Left lung (tissue), 10 donors: ENCODE data around the gene HIP1. TPM values are rescaled to one million over a fixed set of nuclear protein-coding genes. Genes with fewer than 3 reads are reported as not detected.
A peak's percentile ranks its signal among the peaks of the same experiment; 100 is the strongest.
"Not testable (repeated sequence)": the region's sequence is repeated elsewhere in the genome, so short reads cannot be mapped to it uniquely, and the experiment has no call there.

ENCODE experiments used
- ATAC-seq: fragments of 200-7000 bp; cut with Tn5 transposase; one replicate; pipeline ENCODE4 v1.9.1; 2020; ENCODE audit warnings: moderate library complexity
- DNase-seq, 4 donors: peaks; one replicate each; pipeline ENCODE4 v3.0.0-alpha.2; 2013 to 2020
- H3K27ac ChIP-seq, 2 donors: fragments of 200-600 bp; sonication (generic) in 1 of 2; one replicate each; pipeline versions ENCODE4 v1.5.0 to v1.8.0; 2020 to 2021
- H3K27me3 ChIP-seq, 2 donors: fragments of 200-600 bp; sonication (generic) in 1 of 2; one replicate each; pipeline versions ENCODE4 v1.5.0 to v1.8.0; 2020 to 2021
- H3K36me3 ChIP-seq, 2 donors: fragments of 200-600 bp; sonication (generic) in 1 of 2; one replicate each; pipeline versions ENCODE4 v1.5.0 to v1.8.0; 2020 to 2021
- H3K4me1 ChIP-seq, 2 donors: fragments of 200-600 bp; one replicate each; pipeline ENCODE4 v1.8.0; 2021
- H3K4me3 ChIP-seq, 2 donors: fragments of 200-600 bp; sonication (generic) in 1 of 2; one replicate each; pipeline versions ENCODE4 v1.5.0 to v1.8.0; 2020 to 2021; ENCODE audit warnings: mild to moderate bottlenecking in 1 of 2
- H3K9me3 ChIP-seq, 2 donors: fragments of 200-600 bp; sonication (generic) in 1 of 2; one replicate each; pipeline versions ENCODE4 v1.5.0 to v1.8.0; 2020 to 2021
- intact Hi-C, 2 donors: fragments of 100-400 bp; cut with DNase I; formaldehyde crosslinking; loops; one replicate each; pipeline versions ENCODE4 v1.11.2 to v1.14.2; 2022
- polyA plus RNA-seq, 6 donors: library from polyadenylated mRNA; unstranded; fragments of 120-200 nt; gene quantifications; one replicate each; pipeline ENCODE4 v1.2.1, GENCODE V29; 2013; ENCODE audit not compliant: insufficient read length in 6 of 6
- total RNA-seq, 2 donors: library from RNA; stranded (reverse); fragmentation: NEBNext Ultra II Directional; extraction: Animal tissue kit (Norgen Biotek cat#: 25700); gene quantifications; one replicate each; pipeline ENCODE4 v1.2.1, GENCODE V29; 2021
- TF ChIP-seq, protein P1 (sequence below), 2 donors: fragments of 200-600 bp; sonication (generic) in 1 of 2; IDR thresholded peaks; one replicate each; pipeline versions ENCODE4 v1.5.0 to v1.8.0; 2021; ENCODE audit warnings: antibody characterized with exemption in 2 of 2
- donor health status: DM: no; HTN: yes; CAD: no.
- donor health status: DM: no; HTN: no; CAD: no.

HIP1 gene
- total and polyA plus RNA-seq, 8 donors = 41.9 to 84.2 (median 46.0) TPM

DNA sequence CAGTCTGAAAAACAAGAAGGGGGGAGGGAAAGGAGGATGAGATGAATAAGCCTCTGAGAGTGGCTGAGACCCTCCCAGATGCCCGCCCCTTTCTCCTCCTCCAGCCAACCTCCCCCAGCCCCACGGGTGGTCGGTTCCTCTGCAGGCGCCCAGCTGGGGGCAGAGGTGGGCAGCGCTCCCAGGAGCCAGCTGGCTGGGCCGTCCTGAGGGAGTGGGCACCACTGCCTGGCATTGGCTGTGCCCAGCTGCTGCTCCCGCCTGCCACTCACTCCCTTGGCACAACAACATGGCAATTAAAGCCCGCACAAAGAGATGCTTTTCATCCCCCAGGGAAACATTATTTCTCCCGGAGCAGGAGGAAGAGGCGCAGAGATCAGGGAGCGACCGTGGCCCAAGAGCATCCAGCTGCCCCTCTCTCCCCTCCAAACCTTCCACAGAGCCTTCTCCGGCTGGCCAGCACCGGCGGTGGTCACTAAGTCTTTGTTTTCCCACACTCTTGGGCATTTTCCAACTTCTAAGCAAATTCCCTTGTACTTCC lies 139.4 kb downstream of the HIP1 start:
- DNase-seq (peak in 1 of 4 donors; percentile 62), ATAC-seq (peak; percentile 25)
- TF ChIP-seq, protein P1, sequence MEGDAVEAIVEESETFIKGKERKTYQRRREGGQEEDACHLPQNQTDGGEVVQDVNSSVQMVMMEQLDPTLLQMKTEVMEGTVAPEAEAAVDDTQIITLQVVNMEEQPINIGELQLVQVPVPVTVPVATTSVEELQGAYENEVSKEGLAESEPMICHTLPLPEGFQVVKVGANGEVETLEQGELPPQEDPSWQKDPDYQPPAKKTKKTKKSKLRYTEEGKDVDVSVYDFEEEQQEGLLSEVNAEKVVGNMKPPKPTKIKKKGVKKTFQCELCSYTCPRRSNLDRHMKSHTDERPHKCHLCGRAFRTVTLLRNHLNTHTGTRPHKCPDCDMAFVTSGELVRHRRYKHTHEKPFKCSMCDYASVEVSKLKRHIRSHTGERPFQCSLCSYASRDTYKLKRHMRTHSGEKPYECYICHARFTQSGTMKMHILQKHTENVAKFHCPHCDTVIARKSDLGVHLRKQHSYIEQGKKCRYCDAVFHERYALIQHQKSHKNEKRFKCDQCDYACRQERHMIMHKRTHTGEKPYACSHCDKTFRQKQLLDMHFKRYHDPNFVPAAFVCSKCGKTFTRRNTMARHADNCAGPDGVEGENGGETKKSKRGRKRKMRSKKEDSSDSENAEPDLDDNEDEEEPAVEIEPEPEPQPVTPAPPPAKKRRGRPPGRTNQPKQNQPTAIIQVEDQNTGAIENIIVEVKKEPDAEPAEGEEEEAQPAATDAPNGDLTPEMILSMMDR (IDR thresholded peaks at IDR 0.05) = no peak
- Histone ChIP-seq H3K27ac (peak overlapping the region; percentile 35 to 53), H3K27me3 (no peaks in the 10 kb centered on the region), H3K9me3 (no peaks in the 10 kb centered on the region), H3K36me3 (peaks cover 0 to 33% of the 10 kb centered on the region in 2 donors), H3K4me1 (peaks cover 4 to 11% of the 10 kb centered on the region in 2 donors), H3K4me3 (no peak overlapping the region)
- intact Hi-C loops = no loop called here

DNA sequence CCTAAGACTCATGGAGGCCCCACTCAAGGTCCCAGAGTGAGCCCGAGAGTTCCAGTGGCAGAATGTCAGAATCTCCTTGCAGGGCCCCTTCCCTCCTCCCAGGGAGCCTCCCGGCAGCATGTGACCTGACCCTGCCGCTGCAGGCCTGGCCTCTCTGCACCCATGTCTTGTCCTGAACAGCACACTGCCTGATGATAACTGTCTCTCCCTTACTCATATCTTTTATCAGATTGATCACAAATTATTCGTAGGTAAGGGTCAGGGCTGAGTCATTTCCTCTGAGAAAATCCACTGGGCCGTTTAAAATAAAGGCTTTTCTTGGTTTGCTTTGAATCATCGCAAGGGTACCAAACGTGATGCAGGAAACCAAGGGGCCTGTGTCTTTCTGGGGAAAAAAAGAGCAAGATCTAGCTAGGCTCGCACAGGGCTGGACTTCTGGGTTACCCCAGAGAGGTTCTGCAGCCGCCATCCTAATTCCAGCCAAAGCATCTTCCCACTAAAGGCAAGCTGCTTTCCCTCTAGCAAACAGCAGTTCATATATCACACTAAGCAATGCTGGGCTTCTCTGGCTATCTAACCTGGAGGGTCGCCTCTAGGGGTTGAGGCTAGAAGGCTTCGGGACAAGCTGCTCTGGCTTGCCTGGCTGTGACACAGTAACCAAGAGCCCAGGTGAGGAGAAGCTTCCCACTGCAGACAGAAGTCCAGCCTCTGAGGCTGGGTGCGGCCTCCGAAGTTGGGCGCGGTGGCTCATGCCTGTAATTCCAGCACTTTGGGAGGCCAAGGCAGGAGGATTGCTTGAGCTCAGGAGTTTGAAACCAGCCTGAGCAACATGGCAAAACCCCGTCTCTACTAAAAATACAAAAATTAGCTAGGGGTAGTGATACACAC lies 141.8 kb downstream of the HIP1 start:
- intact Hi-C loops = no loop called here
- ATAC-seq (no peak), DNase-seq (no peak)
- Histone ChIP-seq H3K27ac (no peak overlapping the region), H3K36me3 (peaks cover 0 to 53% of the 10 kb centered on the region in 2 donors), H3K4me3 (no peak overlapping the region), H3K4me1 (peaks cover 0 to 4% of the 10 kb centered on the region in 2 donors), H3K9me3 (no peaks in the 10 kb centered on the region), H3K27me3 (no peaks in the 10 kb centered on the region)
- TF ChIP-seq, protein P1 (IDR thresholded peaks at IDR 0.05) = no peak

DNA sequence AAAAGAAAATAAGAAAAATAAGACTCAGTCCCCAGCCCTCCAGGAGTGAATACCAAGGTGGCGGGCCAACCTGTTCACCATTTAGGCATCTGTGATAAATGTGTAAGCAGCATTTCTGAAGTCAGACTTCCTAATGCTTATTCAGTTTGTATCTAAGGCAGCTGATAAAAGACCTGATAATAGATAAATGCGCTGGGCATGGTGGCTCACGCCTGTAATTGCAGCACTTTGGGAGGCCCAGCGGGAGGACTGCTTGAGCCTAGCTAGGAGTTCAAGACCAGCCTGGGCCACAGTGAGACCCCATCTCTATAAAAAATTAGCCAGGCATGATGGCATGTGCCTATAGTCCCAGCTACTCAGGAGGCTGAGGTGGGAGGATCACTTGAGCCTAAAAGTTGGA lies 143.0 kb downstream of the HIP1 start:
- no peak for ATAC-seq
- Histone ChIP-seq H3K9me3 (no peaks in the 10 kb centered on the region), H3K4me1 (peaks cover 0 to 4% of the 10 kb centered on the region in 2 donors), H3K27me3 (no peaks in the 10 kb centered on the region), H3K27ac (no peak overlapping the region), H3K4me3 (no peak overlapping the region), H3K36me3 (peaks cover 0 to 65% of the 10 kb centered on the region in 2 donors)
- TF ChIP-seq, protein P1 (IDR thresholded peaks at IDR 0.05) = no peak
- no peak for DNase-seq
- intact Hi-C loops = no loop called here

DNA sequence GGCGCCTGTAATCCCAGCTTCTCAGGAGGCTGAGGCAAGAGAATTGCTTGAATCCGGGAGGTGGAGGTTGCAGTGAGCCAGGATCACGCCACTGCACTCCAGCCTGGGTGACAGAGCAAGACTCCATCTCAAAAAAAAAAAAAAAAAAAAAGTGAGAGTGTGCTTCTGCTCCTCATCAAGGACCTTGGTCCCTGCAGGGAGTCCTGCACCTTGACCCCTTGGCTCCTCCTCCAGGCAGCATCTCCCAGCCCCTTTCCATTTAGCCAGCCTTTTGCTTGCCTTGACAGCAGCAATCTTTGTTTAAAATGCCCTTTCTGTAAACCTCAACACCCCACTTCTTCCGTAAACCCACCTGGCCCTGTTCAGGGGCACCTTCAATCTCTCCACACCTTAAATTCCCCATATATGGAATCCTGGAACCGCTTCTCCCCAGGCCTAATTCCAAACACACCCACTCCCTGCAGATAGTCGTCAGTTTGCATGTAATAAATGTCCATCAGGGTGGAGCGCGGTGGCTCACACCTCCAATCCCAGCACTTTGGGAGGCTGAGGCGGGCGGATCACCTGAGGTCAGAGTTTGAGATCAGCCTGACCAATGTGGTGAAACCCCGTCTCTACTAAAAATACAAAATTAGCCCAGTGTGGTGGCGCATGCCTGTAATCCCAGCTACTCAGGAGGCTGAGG lies 145.1 kb downstream of the HIP1 start:
- H3K36me3 ChIP-seq = peaks cover 0 to 78% of the 10 kb centered on the region in 2 donors
- H3K4me3 ChIP-seq, H3K27me3 ChIP-seq, DNase-seq, H3K4me1 ChIP-seq, ATAC-seq, intact Hi-C loops, H3K27ac ChIP-seq, H3K9me3 ChIP-seq: not testable (repeated sequence)

DNA sequence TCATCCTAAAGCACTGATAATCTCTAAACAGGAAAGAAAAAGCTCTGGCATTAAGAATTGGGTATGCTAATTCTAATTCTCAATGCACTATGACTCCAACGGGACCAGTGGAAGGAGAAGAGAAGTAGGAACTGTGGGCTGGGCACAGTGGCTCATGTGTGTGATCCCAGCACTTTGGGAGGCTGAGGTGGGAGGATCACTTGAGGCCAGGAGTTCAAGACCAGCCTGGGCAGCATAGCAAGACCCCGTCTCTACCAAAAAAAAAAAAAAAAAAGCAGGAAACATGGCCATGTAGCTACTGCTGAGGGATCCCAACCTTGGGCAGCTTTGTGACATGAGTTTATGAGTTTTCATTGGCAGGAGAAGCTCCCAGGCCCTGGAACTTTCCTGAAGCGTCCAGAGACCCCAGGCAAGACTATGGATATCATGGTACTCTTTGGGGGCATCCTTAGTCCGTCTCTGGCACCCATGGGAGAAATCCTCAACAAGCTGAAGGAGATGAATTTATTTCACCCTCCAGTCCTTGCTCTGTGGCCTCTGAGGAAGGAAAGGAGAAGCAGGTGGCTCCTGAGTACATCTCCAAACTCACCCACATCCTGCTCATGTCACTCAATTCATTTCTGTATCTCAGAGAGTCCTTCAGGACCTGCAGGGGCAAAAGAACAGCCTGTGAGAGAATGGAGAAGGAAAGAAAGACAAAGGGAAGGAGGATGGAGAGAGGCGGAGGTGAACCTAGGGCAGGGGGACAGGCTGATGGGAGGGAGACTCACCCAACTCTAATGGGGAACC lies 147.1 kb downstream of the HIP1 start:
- H3K4me1 ChIP-seq = no peaks in the 10 kb centered on the region
- H3K4me3 ChIP-seq = no peak overlapping the region
- H3K36me3 ChIP-seq = peaks cover 0 to 80% of the 10 kb centered on the region in 2 donors
- no peak for ATAC-seq
- TF ChIP-seq, protein P1 (IDR thresholded peaks at IDR 0.05) = no peak
- no peaks in the 10 kb centered on the region for H3K27me3 ChIP-seq
- H3K9me3 ChIP-seq = no peaks in the 10 kb centered on the region
- no peak overlapping the region for H3K27ac ChIP-seq
- intact Hi-C loops = no loop called here
- no peak for DNase-seq
